ENCODE measurements around the gene CALD1. TPM values are rescaled to one million over a fixed set of nuclear protein-coding genes. Genes with fewer than 3 reads are reported as not detected.
A peak's percentile ranks its signal among the peaks of the same experiment; 100 is the strongest.

CALD1 gene
- total RNA-seq, 1 experiment from 2014 or later = 47.9 TPM

- no peak for DNase-seq (ENCODE audit: low spot score)
- CTCF ChIA-PET = no interaction called here
- peaks cover 42% of the 10 kb centered on the region for H3K4me1 ChIP-seq (ENCODE audit: insufficient read depth, low read length, poor library complexity, severe bottlenecking)
- no peaks in the 10 kb centered on the region for H3K36me3 ChIP-seq (ENCODE audit: insufficient read depth, low read length, poor library complexity, severe bottlenecking)
- POLR2A ChIA-PET (ENCODE audit: low non-redundant PET) = no interaction called here
- intact Hi-C loops (cut with micrococcal nuclease; ENCODE audit: unreplicated experiment) = no loop called here
- no peaks in the 10 kb centered on the region for H3K9me3 ChIP-seq (ENCODE audit: low read depth, low read length, poor library complexity, severe bottlenecking)
- no peak for TF ChIP-seq CTCF (conservative IDR thresholded peaks at IDR 0.05; ENCODE audit: low read depth, low read length)
- no peak for TF ChIP-seq EZH2 (IDR thresholded peaks at IDR 0.05; ENCODE audit: borderline replicate concordance, low read depth, low read length, poor library complexity, severe bottlenecking)
- no peak overlapping the region for H3K4me3 ChIP-seq (ENCODE audit: low read depth, low read length, poor library complexity, severe bottlenecking)
- H3K27ac ChIP-seq (ENCODE audit: low read depth, low read length, poor library complexity, severe bottlenecking) = no peak overlapping the region
- H3K27me3 ChIP-seq (replicated peaks; ENCODE audit: insufficient read depth, low read depth, low read length, poor library complexity) = no peaks in the 10 kb centered on the region
- BruUV-seq (replicated peaks) = no TSS peak
These were observed 108.1 kb downstream of the CALD1 start for GRCh38 chr7:134887523-134887922.

GRCh38 chr7:134888141-134888740, 108.8 kb downstream of the CALD1 start:
- no peak overlapping the region for H3K4me3 ChIP-seq (ENCODE audit: low read depth, low read length, poor library complexity, severe bottlenecking)
- no peaks in the 10 kb centered on the region for H3K36me3 ChIP-seq (ENCODE audit: insufficient read depth, low read length, poor library complexity, severe bottlenecking)
- POLR2A ChIA-PET (ENCODE audit: low non-redundant PET) = no interaction called here
- H3K27ac ChIP-seq (ENCODE audit: low read depth, low read length, poor library complexity, severe bottlenecking) = no peak overlapping the region
- H3K4me1 ChIP-seq (ENCODE audit: insufficient read depth, low read length, poor library complexity, severe bottlenecking) = peaks cover 46% of the 10 kb centered on the region
- no TSS peak for BruUV-seq (replicated peaks)
- H3K9me3 ChIP-seq (ENCODE audit: low read depth, low read length, poor library complexity, severe bottlenecking) = no peaks in the 10 kb centered on the region
- CTCF ChIA-PET = no interaction called here
- no peak for TF ChIP-seq CTCF (conservative IDR thresholded peaks at IDR 0.05; ENCODE audit: low read depth, low read length)
- no peak for TF ChIP-seq EZH2 (IDR thresholded peaks at IDR 0.05; ENCODE audit: borderline replicate concordance, low read depth, low read length, poor library complexity, severe bottlenecking)
- intact Hi-C loops (cut with micrococcal nuclease; ENCODE audit: unreplicated experiment) = no loop called here
- DNase-seq (ENCODE audit: low spot score) = no peak
- H3K27me3 ChIP-seq (replicated peaks; ENCODE audit: insufficient read depth, low read depth, low read length, poor library complexity) = no peaks in the 10 kb centered on the region

- TF ChIP-seq EZH2 (IDR thresholded peaks at IDR 0.05; ENCODE audit: borderline replicate concordance, low read depth, low read length, poor library complexity, severe bottlenecking) (no peak), CTCF (conservative IDR thresholded peaks at IDR 0.05; ENCODE audit: low read depth, low read length) (no peak)
- Histone ChIP-seq H3K36me3 (ENCODE audit: insufficient read depth, low read length, poor library complexity, severe bottlenecking) (no peaks in the 10 kb centered on the region), H3K9me3 (ENCODE audit: low read depth, low read length, poor library complexity, severe bottlenecking) (no peaks in the 10 kb centered on the region), H3K27me3 (replicated peaks; ENCODE audit: insufficient read depth, low read depth, low read length, poor library complexity) (no peaks in the 10 kb centered on the region), H3K4me1 (ENCODE audit: insufficient read depth, low read length, poor library complexity, severe bottlenecking) (peaks cover 39% of the 10 kb centered on the region), H3K27ac (ENCODE audit: low read depth, low read length, poor library complexity, severe bottlenecking) (no peak overlapping the region), H3K4me3 (ENCODE audit: low read depth, low read length, poor library complexity, severe bottlenecking) (peak overlapping the region; percentile 64)
- no peak for DNase-seq (ENCODE audit: low spot score)
- intact Hi-C loops (cut with micrococcal nuclease; ENCODE audit: unreplicated experiment) = no loop called here
- BruUV-seq (replicated peaks) = no TSS peak
- POLR2A ChIA-PET (ENCODE audit: low non-redundant PET) = interaction anchor here (0.7 kb wide), 1 partner anchor 25 kb away, joined by 3 read pairs; no protein-coding TSS in a partner anchor
- CTCF ChIA-PET = no interaction called here
These were observed 111.1 kb downstream of the CALD1 start for GRCh38 chr7:134890246-134891240.
